BJ (cell line): ENCODE measurements around the gene HBS1L. TPM values are rescaled to one million over a fixed set of nuclear protein-coding genes. Genes with fewer than 3 reads are reported as not detected.

Source experiments
- CTCF ChIA-PET: fragments of 350-600 bp; formaldehyde crosslinking; extraction: SDS; loops from one replicate; lab custom pipeline; 2021; ENCODE audit warnings: antibody characterized with exemption, inconsistent platforms; lab: Yijun Ruan, JAX
- POLR2A ChIA-PET: fragments of 300-600 bp; sonication (Branson Sonifier 250); formaldehyde crosslinking; extraction: SDS; loops from one replicate; lab custom pipeline; 2021; ENCODE audit warnings: antibody characterized with exemption; lab: Charles Lee
- DNase-seq: peaks from one replicate; pipeline ENCODE4 v3.0.0-alpha.2; 2011; ENCODE audit warnings: low read depth
- H3K27me3 ChIP-seq: 2 replicates; pipeline ENCODE4 v1.6.0; 2011; ENCODE audit warnings: low read length; ENCODE audit not compliant: control insufficient read depth, insufficient read depth
- H3K36me3 ChIP-seq: 2 replicates; pipeline ENCODE4 v1.5.1; 2011; ENCODE audit warnings: low read length; ENCODE audit not compliant: control insufficient read depth, insufficient read depth
- H3K4me3 ChIP-seq: 2 replicates; pipeline ENCODE4 v1.5.1; 2011; ENCODE audit warnings: low read depth, mild to moderate bottlenecking, control low read depth, low read length
- CTCF ChIP-seq: IDR thresholded peaks from 2 replicates; pipeline ENCODE4 v1.5.1; 2011; ENCODE audit warnings: low read depth, mild to moderate bottlenecking, control low read depth, inconsistent platforms, low read length, moderate library complexity; ENCODE audit not compliant: insufficient read depth
- polyA plus RNA-seq: library from polyadenylated mRNA; depleted of rRNA; stranded (reverse); fragments of >200 nt; gene quantifications from 2 replicates; pipeline ENCODE4 v1.2.3, GENCODE V29; 2011

HBS1L gene
- polyA plus RNA-seq, 1 experiment, result 44.3 TPM

GRCh38 chr6:134954272-134955000 lies 100.2 kb downstream of the HBS1L start:
- TF ChIP-seq CTCF, result no peak
- DNase-seq, result no peak

GRCh38 chr6:134951494-134952263 lies 102.9 kb downstream of the HBS1L start:
- Histone ChIP-seq H3K36me3 (no peaks in the 10 kb centered on the region), H3K27me3 (no peaks in the 10 kb centered on the region), H3K4me3 (no peak overlapping the region)
- ChIA-PET CTCF (interaction anchor here (0.6 to 1.2 kb wide), 2 partner anchors 10 to 795 kb away, joined by 3 to 5 read pairs; no protein-coding TSS in a partner anchor), POLR2A (no interaction called here)
- TF ChIP-seq CTCF, result no peak
- DNase-seq, result no peak

More at GRCh38 chr6:134954272-134955000, 100.2 kb downstream of the HBS1L start:
- ChIA-PET CTCF (no interaction called here), POLR2A (no interaction called here)
- H3K36me3 ChIP-seq, result no peaks in the 10 kb centered on the region
- H3K27me3 ChIP-seq, result no peaks in the 10 kb centered on the region
- no peak overlapping the region for H3K4me3 ChIP-seq

GRCh38 chr6:134950482-134950881 lies 104.1 kb downstream of the HBS1L start:
- Histone ChIP-seq H3K36me3 (no peaks in the 10 kb centered on the region), H3K27me3 (no peaks in the 10 kb centered on the region), H3K4me3 (no peak overlapping the region)
- ChIA-PET POLR2A (no interaction called here), CTCF (interaction anchor here (0.6 kb wide), 1 partner anchor 10 kb away, joined by 4 read pairs; no protein-coding TSS in a partner anchor)
- no peak for TF ChIP-seq CTCF
- no peak for DNase-seq

- Histone ChIP-seq H3K4me3 (no peak within 1 kb of the TSS), H3K36me3 (no peaks in the 10 kb centered on the region), H3K27me3 (no peaks in the 10 kb centered on the region)
- no peak for TF ChIP-seq CTCF
- no peak for DNase-seq
- POLR2A ChIA-PET, result no interaction called here
- CTCF ChIA-PET, result interaction anchor here (0.6 to 0.7 kb wide), 2 partner anchors 9 kb away, joined by 3 to 4 read pairs; no protein-coding TSS in a partner anchor
Observed at GRCh38 chr6:134949927-134950326, 104.7 kb downstream of the HBS1L start, which contains the start of gene ALDH8A1. TSS of gene ALDH8A1 (minus strand) at chr6:134950101. CDS start at chr6:134950053, 48 bp downstream.

DNA sequence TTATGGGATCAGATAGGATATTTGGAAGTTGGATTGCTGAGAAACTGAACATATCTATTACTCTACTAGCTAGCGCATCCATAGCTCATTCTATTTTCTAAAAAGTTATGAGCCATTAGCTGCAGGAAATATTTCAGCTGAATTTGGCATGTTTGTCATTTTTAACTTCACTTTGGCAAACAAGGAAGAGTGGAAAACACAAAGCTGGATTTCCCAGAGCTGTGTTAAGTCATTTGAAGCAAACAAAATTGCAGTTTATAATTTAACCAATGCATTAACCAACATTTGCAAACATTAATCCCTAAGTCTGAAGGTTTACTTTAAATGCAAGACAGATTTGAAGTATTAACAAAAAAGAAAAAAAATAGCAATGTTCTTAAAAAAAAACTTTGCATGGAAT lies 105.9 kb downstream of the HBS1L start:
- Histone ChIP-seq H3K27me3 (no peaks in the 10 kb centered on the region), H3K4me3 (no peak overlapping the region), H3K36me3 (no peaks in the 10 kb centered on the region)
- POLR2A ChIA-PET, result no interaction called here
- CTCF ChIA-PET, result interaction anchor here (0.9 kb wide), 1 partner anchor 775 kb away, joined by 3 read pairs; no protein-coding TSS in a partner anchor
- no peak for DNase-seq
- TF ChIP-seq CTCF, result no peak
